IMR-90 (cell line): ENCODE measurements around the gene IL37. TPM values are rescaled to one million over a fixed set of nuclear protein-coding genes. Genes with fewer than 3 reads are reported as not detected.

Source experiments
- ATAC-seq: fragments of 200-7000 bp; cut with Tn5 transposase; 2 replicates; pipeline ENCODE4 v1.9.1; 2020; ENCODE audit warnings: low read depth, mild to moderate bottlenecking, moderate library complexity
- BruUV-seq: library from RNA; stranded (reverse); fragments of 400-500 nt; replicated peaks from 2 replicates; lab custom pipeline; 2021; lab: Mats Ljungman, UMichigan
- CTCF ChIA-PET: fragments of 300-600 bp; formaldehyde crosslinking; extraction: SDS; loops from one replicate; lab custom pipeline; 2021; ENCODE audit warnings: antibody characterized with exemption; lab: Yijun Ruan, JAX
- POLR2A ChIA-PET: fragments of 300-600 bp; sonication (Branson Sonifier 250); formaldehyde crosslinking; loops from one replicate; lab custom pipeline; 2022; ENCODE audit warnings: antibody characterized with exemption; ENCODE audit not compliant: unreplicated experiment; lab: Charles Lee
- DNase-seq: peaks from one replicate; pipeline ENCODE4 v3.0.0; 2013
- H2AFZ ChIP-seq: replicated peaks from 2 replicates; pipeline ENCODE3; 2013; ENCODE audit warnings: low read length, mild to moderate bottlenecking; ENCODE audit not compliant: poor library complexity
- H2AK5ac ChIP-seq: 2 replicates; pipeline ENCODE4 v1.6.1; 2013; ENCODE audit warnings: low read depth, low read length, inconsistent platforms
- H2AK9ac ChIP-seq: replicated peaks from 2 replicates; pipeline ENCODE3; 2013; ENCODE audit warnings: mild to moderate bottlenecking, low read depth, low read length, moderate library complexity; ENCODE audit not compliant: poor library complexity
- H2BK120ac ChIP-seq: 2 replicates; pipeline ENCODE4 v1.6.1; 2013; ENCODE audit warnings: low read depth, low read length, inconsistent platforms
- H2BK15ac ChIP-seq: 3 replicates; pipeline ENCODE4 v1.6.1; 2013; ENCODE audit warnings: low read depth, low read length, inconsistent platforms
- H2BK20ac ChIP-seq: 2 replicates; pipeline ENCODE4 v1.6.1; 2013; ENCODE audit warnings: low read depth, mild to moderate bottlenecking, inconsistent platforms, low read length, moderate library complexity
- H2BK5ac ChIP-seq: 2 replicates; pipeline ENCODE4 v1.6.1; 2013; ENCODE audit warnings: mild to moderate bottlenecking, low read depth, low read length, inconsistent platforms; ENCODE audit not compliant: poor library complexity, severe bottlenecking
- H3K14ac ChIP-seq: replicated peaks from 2 replicates; pipeline ENCODE4 v1.6.1; 2013; ENCODE audit warnings: low read depth, low read length, inconsistent platforms
- H3K18ac ChIP-seq: 2 replicates; pipeline ENCODE4 v1.6.1; 2013; ENCODE audit warnings: low read depth, low read length, control low read depth
- H3K23ac ChIP-seq: 2 replicates; pipeline ENCODE4 v1.6.1; 2013; ENCODE audit warnings: low read depth, low read length, inconsistent platforms
- H3K27ac ChIP-seq: 2 replicates; pipeline ENCODE4 v1.5.1; 2013; ENCODE audit warnings: mild to moderate bottlenecking, control low read depth, low read length; ENCODE audit not compliant: insufficient read depth
- H3K27me3 ChIP-seq: 2 replicates; pipeline ENCODE4 v1.6.1; 2013; ENCODE audit warnings: low read length; ENCODE audit not compliant: control insufficient read depth, insufficient read depth
- H3K36me3 ChIP-seq: 2 replicates; pipeline ENCODE4 v1.6.1; 2013; ENCODE audit warnings: low read length, mixed read lengths; ENCODE audit not compliant: control insufficient read depth, insufficient read depth
- H3K4ac ChIP-seq: 2 replicates; pipeline ENCODE4 v1.6.1; 2013; ENCODE audit warnings: low read depth, low read length, inconsistent platforms
- H3K4me1 ChIP-seq: 2 replicates; pipeline ENCODE4 v1.6.1; 2013; ENCODE audit warnings: low read length, mixed read lengths; ENCODE audit not compliant: control insufficient read depth, insufficient read depth
- H3K4me2 ChIP-seq: 2 replicates; pipeline ENCODE4 v1.6.1; 2013; ENCODE audit warnings: low read depth, mild to moderate bottlenecking, control low read depth, low read length, moderate library complexity
- H3K4me3 ChIP-seq: 2 replicates; pipeline ENCODE4 v1.5.1; 2013; ENCODE audit warnings: low read depth, mild to moderate bottlenecking, control low read depth, low read length, moderate library complexity; ENCODE audit not compliant: insufficient read depth
- H3K56ac ChIP-seq: 2 replicates; pipeline ENCODE4 v1.6.1; 2013; ENCODE audit warnings: low read length, inconsistent platforms; ENCODE audit not compliant: insufficient read depth; ENCODE audit errors: extremely low read depth
- H3K79me1 ChIP-seq, 2 experiments: 2 replicates each; pipeline ENCODE4 v1.6.1; 2013; ENCODE audit warnings: low read length in 2 of 2, inconsistent platforms in 1 of 2, low read depth in 1 of 2
- H3K9ac ChIP-seq: 2 replicates; pipeline ENCODE4 v1.6.1; 2013; ENCODE audit warnings: low read depth, low read length, control low read depth
- H3K9me1 ChIP-seq: 2 replicates; pipeline ENCODE4 v1.6.1; 2013; ENCODE audit warnings: low read length, inconsistent platforms; ENCODE audit not compliant: insufficient read depth
- H3K9me3 ChIP-seq: 2 replicates; pipeline ENCODE4 v1.6.1; 2013; ENCODE audit warnings: low read length; ENCODE audit not compliant: control insufficient read depth, insufficient read depth
- H4K20me1 ChIP-seq: 2 replicates; pipeline ENCODE4 v1.6.1; 2013; ENCODE audit warnings: low read length, inconsistent platforms; ENCODE audit not compliant: insufficient read depth
- H4K5ac ChIP-seq: 2 replicates; pipeline ENCODE4 v1.6.1; 2013; ENCODE audit warnings: mild to moderate bottlenecking, low read depth, low read length, control low read depth
- H4K8ac ChIP-seq, 2 experiments: 2 replicates each; pipeline ENCODE4 v1.6.1; 2013; ENCODE audit warnings: low read depth in 2 of 2, low read length in 2 of 2, control low read depth in 1 of 2, inconsistent platforms in 1 of 2
- H4K91ac ChIP-seq: 2 replicates; pipeline ENCODE4 v1.6.1; 2013; ENCODE audit warnings: low read depth, low read length, inconsistent platforms; ENCODE audit not compliant: insufficient read depth
- FOS ChIP-seq: fragments of 150-350 bp; IDR thresholded peaks from 2 replicates; pipeline ENCODE4 v1.6.1; 2016; ENCODE audit warnings: low read depth, low read length
- MAFK ChIP-seq: IDR thresholded peaks from 2 replicates; pipeline ENCODE4 v1.6.1; 2012; ENCODE audit warnings: low read depth, low read length, improper control_type of control experiment
- MAZ ChIP-seq: IDR thresholded peaks from 2 replicates; pipeline ENCODE4 v1.6.1; 2012; ENCODE audit warnings: low read depth, mild to moderate bottlenecking, low read length, improper control_type of control experiment, moderate library complexity, borderline replicate concordance
- POLR2A ChIP-seq: IDR thresholded peaks from 2 replicates; pipeline ENCODE4 v1.6.1; 2012; ENCODE audit warnings: mild to moderate bottlenecking, low read depth, low read length
- RCOR1 ChIP-seq: IDR thresholded peaks from 2 replicates; pipeline ENCODE4 v1.6.1; 2012; ENCODE audit warnings: mild to moderate bottlenecking, low read length, improper control_type of control experiment; ENCODE audit not compliant: insufficient replicate concordance
- WGBS, 2 experiments: methylation state at CpG; one replicate each; pipeline versions ENCODE4 v1.1.5 to v1.1.7; 2013; ENCODE audit warnings: missing lambda C conversion rate in 2 of 2; ENCODE audit not compliant: insufficient read length in 1 of 2; ENCODE audit errors: extremely low coverage in 2 of 2; 5-methylcytosine and 5-hydroxymethylcytosine counted together
- dilution Hi-C: fragments of 300-500 bp; cut with HindIII; formaldehyde crosslinking; loops from one replicate; pipeline ENCODE4 v1.14.3; 2018; ENCODE audit warnings: low sequenced_read_pairs; ENCODE audit not compliant: unreplicated experiment
- in situ Hi-C: fragments of 300-500 bp; cut with MboI; formaldehyde crosslinking; loops from 3 replicates; pipeline ENCODE4 v1.14.3; 2019; ENCODE audit warnings: low sequenced_read_pairs, inconsistent platforms, mixed read lengths
- intact Hi-C: fragments of 100-400 bp; cut with micrococcal nuclease; formaldehyde crosslinking; loops from 2 replicates; pipeline ENCODE4 v1.10.0; 2022
- polyA plus RNA-seq, 3 experiments: library from polyadenylated mRNA; depleted of rRNA; stranded (reverse); fragments of >200 nt; gene quantifications; 2 replicates each; pipeline ENCODE4 v1.2.3, GENCODE V29; 2012; ENCODE audit warnings: low replicate concordance in 1 of 3
- total RNA-seq: library from RNA; depleted of rRNA; stranded (reverse); fragments of >200 nt; gene quantifications from 2 replicates; pipeline ENCODE4 v1.2.3, GENCODE V29; 2012
- TF ChIP-seq, protein P1 (sequence below): fragments of 150-350 bp; IDR thresholded peaks from 2 replicates; pipeline ENCODE4 v1.6.1; 2016; ENCODE audit warnings: low read depth, mild to moderate bottlenecking, low read length, moderate library complexity, borderline replicate concordance

IL37 gene
- total and polyA plus RNA-seq, 2 of the 4 experiments (the other 2 are of a cell fraction) = 0.15 TPM; not detected in 1

DNA sequence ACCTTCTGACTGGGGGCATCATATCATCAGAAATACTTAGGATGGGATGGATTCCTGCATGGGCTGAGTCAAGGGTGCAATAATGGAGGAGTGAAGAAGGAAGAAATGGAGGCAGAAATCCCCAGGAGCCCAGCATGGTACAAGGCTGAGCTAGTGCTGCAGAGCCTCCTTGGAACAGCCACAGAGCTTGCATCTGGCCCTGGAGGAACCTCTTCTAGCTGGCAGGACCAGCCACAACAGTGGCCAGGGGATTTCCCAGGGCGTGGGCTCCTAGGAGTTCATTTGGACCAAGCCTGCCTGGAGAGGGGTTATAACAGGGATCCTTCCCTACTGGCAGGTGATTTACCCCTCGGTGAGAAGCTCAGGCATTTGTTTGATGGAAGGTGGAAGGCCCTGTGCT is 4.7 kb upstream of the IL37 start:
- Histone ChIP-seq H3K9me1 (no peaks in the 10 kb centered on the region), H2BK20ac (no peak overlapping the region), H2BK5ac (no peak overlapping the region), H2AK5ac (no peak overlapping the region), H3K56ac (no peak overlapping the region), H4K8ac (no peak overlapping the region), H4K91ac (no peak overlapping the region), H3K27me3 (peaks cover 15% of the 10 kb centered on the region), H4K5ac (no peak overlapping the region), H3K4me2 (no peak overlapping the region), H3K18ac (no peak overlapping the region), H3K36me3 (no peaks in the 10 kb centered on the region), H2AFZ (no peak overlapping the region), H3K9me3 (0 out of 2 replicates have a peak, but pooled peaks cover 3% of the 10 kb centered on the region), H4K20me1 (no peaks in the 10 kb centered on the region), H2BK15ac (no peak overlapping the region), H2AK9ac (no peak overlapping the region), H3K79me1 (no peaks in the 10 kb centered on the region), H3K4me3 (no peak overlapping the region), H3K4me1 (no peaks in the 10 kb centered on the region), H3K4ac (no peak overlapping the region), H3K9ac (no peak overlapping the region), H3K27ac (no peak overlapping the region), H3K23ac (no peak overlapping the region), H2BK120ac (no peak overlapping the region), H3K14ac (no peak overlapping the region)
- DNase-seq (no peak), ATAC-seq (no peak)
- dilution Hi-C loops (no loop called here), intact Hi-C loops (no loop called here), in situ Hi-C loops (no loop called here)
- TF ChIP-seq, protein P1, sequence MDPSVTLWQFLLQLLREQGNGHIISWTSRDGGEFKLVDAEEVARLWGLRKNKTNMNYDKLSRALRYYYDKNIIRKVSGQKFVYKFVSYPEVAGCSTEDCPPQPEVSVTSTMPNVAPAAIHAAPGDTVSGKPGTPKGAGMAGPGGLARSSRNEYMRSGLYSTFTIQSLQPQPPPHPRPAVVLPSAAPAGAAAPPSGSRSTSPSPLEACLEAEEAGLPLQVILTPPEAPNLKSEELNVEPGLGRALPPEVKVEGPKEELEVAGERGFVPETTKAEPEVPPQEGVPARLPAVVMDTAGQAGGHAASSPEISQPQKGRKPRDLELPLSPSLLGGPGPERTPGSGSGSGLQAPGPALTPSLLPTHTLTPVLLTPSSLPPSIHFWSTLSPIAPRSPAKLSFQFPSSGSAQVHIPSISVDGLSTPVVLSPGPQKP = no peak
- TF ChIP-seq FOS (no peak), MAFK (no peak), RCOR1 (no peak), POLR2A (no peak), MAZ (no peak)
- BruUV-seq = no TSS peak
- POLR2A ChIA-PET = no interaction called here
- WGBS, 2 experiments = no CpG with 5 or more reads among the region's 2 CpGs
- CTCF ChIA-PET = no interaction called here
